GM19238 (cell line): Measurements from ENCODE around the gene NTRK2.
"Not testable (repeated sequence)": the region's sequence is repeated elsewhere in the genome, so short reads cannot be mapped to it uniquely, and the experiment has no call there.

Source experiments
- DNase-seq: peaks from one replicate; pipeline ENCODE4 v3.0.0; 2011; ENCODE audit warnings: low spot score; ENCODE audit not compliant: insufficient read length

Gene NTRK2

DNA sequence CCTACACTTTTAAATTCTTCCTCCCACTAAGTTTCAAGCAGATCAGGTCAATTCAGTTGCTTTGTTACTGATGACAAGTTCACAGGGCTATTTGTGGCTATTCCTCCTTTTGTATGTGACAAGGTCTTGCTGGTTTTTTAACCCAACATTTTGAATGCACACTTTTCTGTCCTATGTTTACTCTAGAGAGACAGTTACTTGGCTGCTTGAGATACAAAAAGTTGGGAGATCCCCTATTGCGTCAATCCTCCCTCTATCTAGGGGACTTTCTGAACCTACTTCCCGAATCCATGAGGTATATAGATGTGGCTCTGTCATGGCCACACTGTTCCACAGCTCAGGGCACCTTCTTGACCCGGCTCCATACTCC is 386.7 kb downstream of the NTRK2 start:
- DNase-seq: no peak

DNA sequence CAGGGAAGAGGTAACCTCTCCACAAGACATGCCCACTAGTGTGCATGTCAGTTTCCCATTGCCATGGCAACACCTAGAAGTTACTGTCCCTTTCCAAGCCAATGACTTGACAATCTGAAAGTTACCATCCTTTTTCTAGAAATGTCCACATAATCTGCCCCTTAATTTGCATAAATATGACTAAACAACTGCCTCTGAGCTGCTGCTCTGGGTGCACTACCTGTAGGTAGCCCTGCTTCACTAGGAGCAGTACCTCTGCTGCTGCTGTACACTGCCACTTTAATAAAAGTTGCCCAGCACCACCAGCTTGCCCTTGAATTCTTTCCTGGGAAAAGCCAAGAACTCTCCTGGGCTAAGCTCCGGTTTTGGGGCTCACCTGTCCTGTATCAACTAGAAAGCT is 392.4 kb downstream of the NTRK2 start:
- no peak for DNase-seq

DNA sequence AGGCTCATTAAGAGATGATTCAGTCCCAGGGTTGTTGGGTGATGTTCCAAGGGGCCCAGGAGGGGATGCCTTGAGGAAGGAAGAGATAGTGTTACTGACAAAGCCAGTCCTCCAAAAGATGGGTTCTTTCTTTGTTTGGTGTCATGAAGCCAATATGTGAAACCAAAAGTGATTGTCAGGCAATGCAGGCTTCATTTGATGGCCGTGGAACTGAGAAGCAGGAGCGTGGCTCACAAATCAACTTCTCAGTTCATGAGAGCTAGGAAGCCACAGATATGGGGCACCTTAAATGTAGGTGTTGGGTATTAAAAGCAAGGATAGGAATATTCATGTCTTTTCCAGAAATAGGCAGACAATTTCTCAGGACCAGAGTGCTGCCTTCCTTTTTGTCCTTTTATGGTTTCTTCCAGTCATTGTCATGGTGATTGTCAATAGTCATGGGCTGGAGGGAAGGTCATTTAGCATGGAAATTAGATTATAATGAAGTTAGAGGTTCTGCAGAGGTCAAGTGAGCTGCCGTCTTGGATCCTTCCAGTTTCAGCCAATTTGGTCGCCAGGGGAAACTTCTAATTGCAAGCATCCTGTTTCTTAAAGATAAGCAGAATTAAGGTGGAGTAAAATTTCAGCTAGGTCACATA is 393.0 kb downstream of the NTRK2 start:
- no peak for DNase-seq

DNA sequence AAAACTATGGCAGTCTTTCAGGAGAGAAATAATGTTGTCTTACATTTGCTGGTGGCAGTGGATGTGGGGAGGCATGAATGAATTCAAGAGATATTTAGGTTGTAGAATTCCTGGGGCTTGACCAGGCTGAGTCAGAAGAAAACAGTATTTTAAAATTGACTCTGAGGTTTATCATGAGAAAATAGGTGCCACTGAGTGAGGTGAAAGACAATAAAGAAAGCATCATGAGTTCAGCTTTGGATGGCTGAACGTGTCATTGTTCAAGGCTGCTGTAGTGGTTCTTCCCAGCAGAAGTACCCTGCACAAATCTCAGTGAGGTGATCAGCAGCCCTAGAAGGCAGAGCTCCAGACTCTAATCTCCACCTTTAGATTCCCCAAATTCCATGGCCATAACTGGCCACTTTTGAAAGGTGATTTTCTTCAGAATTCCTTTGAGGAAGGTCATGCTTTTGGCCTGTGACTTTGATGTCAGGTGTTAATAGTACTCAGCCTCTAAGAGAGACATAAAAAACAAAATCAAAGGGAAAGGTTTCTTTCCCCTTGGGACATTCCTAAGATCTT is 395.4 kb downstream of the NTRK2 start:
- no peak for DNase-seq

DNA sequence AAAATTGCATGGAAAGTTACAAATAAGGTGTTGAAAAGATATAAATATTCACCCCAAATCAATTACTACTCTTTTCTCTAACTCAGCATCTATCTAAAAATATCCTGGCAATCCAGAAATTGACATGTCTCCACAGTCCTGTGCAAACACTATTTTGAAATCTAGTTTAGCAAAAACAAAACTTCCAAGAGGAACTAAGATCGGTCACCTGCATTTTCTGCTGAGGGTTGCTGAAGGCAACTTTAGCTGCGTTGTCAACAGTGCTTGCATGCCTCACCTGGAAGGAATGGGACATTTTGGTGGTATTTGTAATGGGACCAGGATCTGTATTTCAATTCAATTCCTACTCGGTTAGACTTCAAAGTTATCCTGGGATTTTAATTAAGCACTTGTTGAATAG is 398.3 kb downstream of the NTRK2 start:
- DNase-seq: no peak

DNA sequence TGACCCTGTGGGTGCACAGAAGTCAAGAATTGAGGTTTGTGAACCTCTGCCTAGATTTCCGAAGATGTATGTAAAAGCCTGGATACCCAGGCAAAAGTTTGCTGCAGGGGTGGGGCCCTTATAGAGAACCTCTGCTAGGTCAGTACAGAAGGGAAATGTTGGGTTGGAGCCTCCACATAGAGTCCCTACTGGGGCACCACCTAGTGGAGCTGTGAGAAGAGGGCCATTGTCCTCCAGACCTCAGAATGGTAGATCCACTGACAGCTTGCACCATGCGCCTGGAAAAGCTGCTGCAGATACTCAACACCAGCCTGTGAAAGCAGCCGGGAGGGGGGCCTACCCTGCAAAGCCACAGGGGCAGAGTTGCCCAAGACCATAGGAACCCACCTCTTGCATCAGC is 399.9 kb downstream of the NTRK2 start:
- not testable (repeated sequence) for DNase-seq
